Right lobe of liver (tissue), 4 donors: Measurements from ENCODE around the gene CALML4.

Experiments
- POLR2A ChIP-seq: fragments of 450-650 bp; IDR thresholded peaks from one replicate; pipeline ENCODE4 v1.6.1; 2017; ENCODE audit warnings: antibody characterized with exemption, mild to moderate bottlenecking
- TF ChIP-seq, protein P1 (sequence below), 4 donors: fragments of 200-600 bp in 3 of 4; fragments of 450-650 bp in 1 of 4; IDR thresholded peaks; one replicate each; pipeline versions ENCODE4 v1.5.1 to v1.8.0; 2016 to 2022; ENCODE audit warnings: antibody characterized with exemption in 4 of 4, mild to moderate bottlenecking in 2 of 4
- donor health status: DM: no; HTN: no; CAD: no.
- donor health status: DM: no; HTN: no; CAD: no.
- donor health status: DM: no; HTN: yes; CAD: no.

GRCh38 chr15:68229386-68230156, 24.4 kb upstream of the CALML4 start, which contains the start of gene CLN6:
- TF ChIP-seq, protein P1, sequence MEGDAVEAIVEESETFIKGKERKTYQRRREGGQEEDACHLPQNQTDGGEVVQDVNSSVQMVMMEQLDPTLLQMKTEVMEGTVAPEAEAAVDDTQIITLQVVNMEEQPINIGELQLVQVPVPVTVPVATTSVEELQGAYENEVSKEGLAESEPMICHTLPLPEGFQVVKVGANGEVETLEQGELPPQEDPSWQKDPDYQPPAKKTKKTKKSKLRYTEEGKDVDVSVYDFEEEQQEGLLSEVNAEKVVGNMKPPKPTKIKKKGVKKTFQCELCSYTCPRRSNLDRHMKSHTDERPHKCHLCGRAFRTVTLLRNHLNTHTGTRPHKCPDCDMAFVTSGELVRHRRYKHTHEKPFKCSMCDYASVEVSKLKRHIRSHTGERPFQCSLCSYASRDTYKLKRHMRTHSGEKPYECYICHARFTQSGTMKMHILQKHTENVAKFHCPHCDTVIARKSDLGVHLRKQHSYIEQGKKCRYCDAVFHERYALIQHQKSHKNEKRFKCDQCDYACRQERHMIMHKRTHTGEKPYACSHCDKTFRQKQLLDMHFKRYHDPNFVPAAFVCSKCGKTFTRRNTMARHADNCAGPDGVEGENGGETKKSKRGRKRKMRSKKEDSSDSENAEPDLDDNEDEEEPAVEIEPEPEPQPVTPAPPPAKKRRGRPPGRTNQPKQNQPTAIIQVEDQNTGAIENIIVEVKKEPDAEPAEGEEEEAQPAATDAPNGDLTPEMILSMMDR (IDR thresholded peaks at IDR 0.05): no peak
- peak; percentile 63 for TF ChIP-seq POLR2A
